Limb (tissue), 2 donors: ENCODE results near the gene ENO3.
"Not testable (repeated sequence)": the region's sequence is repeated elsewhere in the genome, so short reads cannot be mapped to it uniquely, and the experiment has no call there.

Source experiments
- DNase-seq, 2 donors: peaks; one replicate each; pipeline ENCODE4 v3.0.0-alpha.2; 2016; ENCODE audit errors: extremely low spot score in 2 of 2

ENO3 gene

DNA sequence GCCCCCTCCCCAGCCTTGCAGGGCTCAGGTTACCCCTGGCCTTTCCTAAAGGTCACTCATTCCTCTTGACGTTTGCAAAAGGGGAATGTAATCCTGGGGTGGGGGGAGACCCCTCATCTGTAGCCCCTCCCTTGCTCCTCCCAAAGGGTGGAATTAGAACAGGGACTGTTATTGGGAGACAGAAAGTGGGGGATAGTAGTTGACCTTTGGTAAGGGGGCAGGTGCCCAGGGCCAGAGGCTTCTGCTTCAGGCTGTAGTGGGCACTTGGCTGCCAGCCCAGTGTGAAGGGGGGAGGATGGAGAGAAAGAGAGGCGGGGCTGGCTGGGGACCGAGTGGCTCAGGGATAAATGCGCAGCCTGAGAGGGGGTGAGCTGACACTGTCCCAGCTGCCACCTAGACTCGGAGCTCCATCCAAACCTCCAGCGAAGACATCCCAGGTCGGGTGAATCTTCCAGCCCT, at the start of gene ENO3:
TSS of gene ENO3 (plus strand) at position 374 of the 459 bp plus-strand sequence. CDS start 711 bp downstream, outside the sequence.
- peak in 1 of 2 donors; percentile 68 for DNase-seq

DNA sequence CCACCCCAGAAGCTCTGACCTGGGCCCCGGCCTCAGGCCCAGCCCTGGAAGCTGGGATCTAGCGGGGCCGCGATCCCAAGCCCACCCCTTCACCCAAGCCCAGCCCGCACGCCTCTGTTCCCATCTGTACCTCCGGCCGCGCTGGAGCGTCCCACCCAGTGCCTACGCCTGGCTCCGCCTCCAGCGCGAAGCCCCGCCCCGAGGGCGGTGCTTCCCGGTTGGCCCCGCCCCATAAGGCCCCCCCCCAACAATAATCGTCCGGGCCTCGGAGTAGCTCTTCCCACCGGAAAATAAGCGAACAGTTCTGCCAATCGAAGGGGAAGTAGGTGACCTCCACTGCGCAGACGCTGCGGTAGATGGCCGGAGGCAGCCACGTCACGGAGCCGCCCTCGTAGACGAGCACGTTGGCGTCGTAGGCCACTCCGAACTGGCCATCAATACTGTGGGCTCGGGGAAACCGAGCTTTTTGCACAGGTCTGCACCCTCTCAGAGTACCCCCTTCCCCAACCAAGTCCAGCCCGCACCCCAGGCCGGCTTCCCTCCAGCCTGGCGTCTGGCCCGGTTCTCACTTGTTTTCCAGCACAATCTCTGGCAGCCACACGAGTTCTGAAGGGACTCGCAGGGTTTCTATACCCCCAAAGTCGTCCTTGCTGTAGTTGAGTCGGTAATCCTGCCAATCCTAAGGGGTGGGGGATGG, 49.1 kb upstream of the ENO3 start:
- DNase-seq: peak in 1 of 2 donors; percentile 69

DNA sequence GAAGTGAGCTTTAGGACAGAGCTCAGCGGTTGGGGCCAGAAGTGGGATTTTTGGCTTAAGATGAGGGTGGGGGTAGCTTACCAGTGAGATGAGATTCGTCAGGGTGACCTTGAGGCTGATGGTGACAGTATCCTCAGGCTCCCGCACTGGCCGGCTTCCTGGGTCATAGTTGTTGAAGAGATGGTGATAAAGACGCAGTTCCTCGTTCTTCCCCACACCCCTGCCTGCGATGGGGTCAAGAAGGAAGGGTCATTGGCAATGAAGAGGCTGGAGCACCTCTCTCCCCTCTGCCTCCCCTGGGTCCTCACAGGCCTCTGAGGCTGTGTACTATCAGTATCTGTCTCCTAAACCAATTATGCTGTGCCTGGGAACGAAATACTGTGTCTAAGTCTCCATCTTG, 48.4 kb upstream of the ENO3 start:
- peak in 1 of 2 donors; percentile 34 for DNase-seq

DNA sequence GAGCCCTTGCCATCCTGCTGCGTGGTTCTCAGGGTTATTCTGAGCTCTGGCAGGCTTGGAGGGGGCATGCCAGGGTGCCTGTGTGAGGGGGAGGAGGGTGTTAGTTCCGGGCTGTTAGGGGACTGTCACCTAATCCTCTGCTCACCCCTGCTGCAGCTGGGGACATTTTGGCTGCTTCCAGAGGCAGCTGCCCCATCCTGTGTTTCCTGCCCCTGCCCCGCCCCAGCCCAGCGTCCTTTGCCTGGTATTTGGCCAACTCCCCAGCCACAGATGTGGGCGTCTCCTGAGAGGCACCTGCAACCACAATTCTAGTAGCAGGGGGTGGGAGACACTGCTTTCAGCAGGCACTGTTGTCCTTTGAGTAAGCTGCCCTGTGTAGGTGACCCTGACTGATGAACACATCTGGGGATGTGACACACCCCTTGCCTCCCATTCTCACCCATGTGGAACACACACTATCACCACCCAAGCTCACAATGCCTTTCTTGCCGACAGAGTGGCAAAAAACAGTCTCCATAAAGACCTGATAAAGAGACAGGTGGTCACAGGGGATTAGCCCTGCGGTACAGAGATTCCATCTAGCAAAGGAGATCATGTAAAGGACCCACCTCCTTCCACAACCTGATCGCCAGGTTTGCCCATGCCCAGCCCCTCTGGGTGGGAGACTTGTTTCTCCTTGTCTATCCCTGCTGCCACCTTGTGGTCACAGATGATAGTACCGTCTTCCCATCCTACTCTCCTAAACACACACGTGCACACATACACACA, 47.7 kb upstream of the ENO3 start, which contains the start of gene CHRNE:
TSS of gene CHRNE (minus strand) at position 48 of the 768 bp plus-strand sequence. CDS start at position 13, 35 bp downstream.
- peak; percentile 64 to 86 for DNase-seq

DNA sequence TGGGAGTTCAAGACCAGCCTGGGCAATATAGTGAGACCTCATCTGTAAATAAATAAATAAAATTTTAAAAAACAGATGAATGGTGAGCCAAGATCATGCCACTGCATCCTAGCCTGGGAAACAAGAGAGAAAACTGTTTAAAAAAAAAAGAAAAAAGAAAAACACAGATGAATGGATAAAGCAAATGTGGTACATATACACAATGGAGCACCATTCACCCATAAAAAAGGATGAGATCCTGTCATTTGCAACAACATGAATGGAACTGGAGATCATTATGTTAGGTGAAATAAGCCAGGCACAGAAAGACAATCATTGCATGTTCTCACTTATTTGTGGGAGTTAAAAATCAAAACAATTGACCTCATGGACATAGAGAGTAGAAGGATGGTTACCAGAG, 44.3 kb upstream of the ENO3 start:
- not testable (repeated sequence) for DNase-seq

DNA sequence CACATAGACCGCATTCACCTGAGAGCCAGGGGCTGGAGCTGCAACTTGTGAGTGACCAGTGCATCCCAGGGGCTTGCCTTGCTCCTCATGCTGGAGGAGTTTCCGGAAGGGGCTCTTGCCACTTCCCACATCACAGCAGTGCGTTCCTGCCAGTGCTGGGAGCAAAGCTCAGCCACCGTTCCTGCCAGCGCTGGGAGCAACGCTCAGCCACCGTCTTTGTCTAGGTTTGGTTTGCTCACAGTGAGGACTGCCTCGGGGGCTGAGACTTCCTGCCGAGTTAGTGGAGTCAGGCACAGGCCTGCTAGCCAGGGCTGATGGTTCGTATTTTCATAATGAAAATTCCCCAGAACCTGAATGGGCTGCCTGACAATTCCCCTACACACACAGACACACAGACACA, 42.6 kb upstream of the ENO3 start:
- peak in 1 of 2 donors; percentile 46 for DNase-seq

DNA sequence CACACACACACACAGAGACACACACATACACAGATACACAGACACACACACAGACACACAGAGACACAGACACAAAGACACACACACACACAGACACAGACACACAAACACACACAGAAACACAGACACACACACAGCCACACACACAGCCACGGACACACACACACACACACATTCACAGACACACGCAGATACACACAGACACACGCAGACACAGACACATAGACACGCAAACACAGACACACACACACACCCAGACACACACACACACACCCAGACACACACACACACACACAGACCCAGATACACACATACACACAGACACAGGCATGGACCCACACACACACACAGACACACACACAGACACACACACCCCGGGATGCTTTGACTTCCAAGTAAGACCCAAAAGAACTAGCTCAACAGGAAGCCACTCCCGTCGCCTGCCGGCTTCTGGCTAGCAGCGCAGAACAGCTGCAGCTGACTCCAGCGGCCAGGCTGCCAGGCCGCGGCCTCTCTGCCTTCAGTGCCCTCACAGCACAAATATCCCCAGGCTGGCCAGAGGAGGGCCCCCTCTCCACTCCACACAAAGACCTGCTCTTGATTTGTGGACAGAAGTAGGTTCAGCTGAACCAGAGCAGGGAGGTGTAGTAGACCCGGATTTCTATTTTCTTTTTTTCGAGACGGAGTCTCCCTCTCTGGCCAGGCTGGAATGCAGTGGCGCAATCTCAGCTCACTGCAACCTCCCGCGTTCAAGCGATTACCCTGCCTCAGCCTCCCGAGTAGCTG, 42.0 kb upstream of the ENO3 start:
- peak; percentile 84 to 88 for DNase-seq

DNA sequence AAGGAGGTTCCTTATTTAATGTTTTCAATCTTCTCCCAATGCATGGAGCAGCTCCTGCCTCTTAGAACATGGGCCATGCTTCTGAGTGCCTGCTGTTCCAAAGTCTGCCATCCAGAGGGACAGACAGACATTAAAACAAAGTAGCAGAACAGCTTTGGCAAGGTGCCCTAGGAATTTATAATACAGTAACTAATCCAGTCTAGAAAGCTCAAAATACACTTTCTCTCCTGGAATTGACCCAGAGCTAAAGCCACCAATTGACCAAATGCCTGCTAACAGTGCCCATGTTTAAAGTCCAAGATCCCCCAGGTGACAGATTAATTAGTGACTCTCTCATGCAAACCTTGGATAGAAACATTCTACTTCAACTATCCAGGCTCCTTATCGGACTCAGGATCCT, 36.9 kb upstream of the ENO3 start:
- no peak for DNase-seq

DNA sequence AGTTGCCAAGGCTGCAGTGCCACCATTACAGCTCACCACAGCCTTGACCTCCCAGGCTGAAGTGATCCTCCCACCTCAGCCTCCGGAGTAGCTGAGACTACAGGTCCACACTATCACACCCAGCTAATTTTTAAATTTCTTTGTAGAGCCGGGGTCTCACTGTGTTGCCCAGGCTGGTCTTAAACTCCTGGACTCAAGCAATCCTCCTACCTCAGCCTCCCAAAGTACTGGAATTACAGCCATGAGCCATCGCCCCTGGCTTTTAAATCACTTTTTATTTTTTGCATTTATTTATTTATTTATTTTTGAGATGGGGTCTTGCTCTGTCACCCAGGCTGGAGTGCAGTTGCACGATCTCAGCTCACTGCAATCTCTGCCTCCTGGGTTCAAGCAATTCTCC, 36.4 kb upstream of the ENO3 start:
- not testable (repeated sequence) for DNase-seq

DNA sequence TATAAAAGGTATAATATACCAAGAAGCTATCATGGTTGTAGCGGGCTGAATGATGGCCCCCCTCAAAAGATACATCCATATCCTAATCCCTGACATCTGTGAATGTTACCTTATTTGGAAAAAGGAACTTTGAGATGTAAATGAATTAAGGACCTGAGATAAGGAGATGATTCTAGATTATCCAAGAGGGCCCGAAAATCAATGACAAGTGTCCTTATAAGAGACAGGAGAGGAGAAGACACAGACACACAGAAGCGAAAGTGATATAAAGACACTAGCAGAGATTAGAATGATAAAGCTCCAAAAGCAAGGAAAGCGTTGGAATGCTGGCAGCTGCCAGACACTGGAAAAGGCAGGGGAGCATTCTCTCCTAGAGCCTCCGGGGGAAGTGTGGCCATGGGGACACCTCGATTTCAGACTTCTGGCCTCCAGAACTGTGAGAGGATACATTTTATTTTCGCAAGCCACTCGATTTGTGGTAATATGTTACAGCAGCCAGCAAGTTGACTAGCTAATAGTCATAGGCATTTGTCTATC, 31.3 kb upstream of the ENO3 start:
- DNase-seq: no peak

DNA sequence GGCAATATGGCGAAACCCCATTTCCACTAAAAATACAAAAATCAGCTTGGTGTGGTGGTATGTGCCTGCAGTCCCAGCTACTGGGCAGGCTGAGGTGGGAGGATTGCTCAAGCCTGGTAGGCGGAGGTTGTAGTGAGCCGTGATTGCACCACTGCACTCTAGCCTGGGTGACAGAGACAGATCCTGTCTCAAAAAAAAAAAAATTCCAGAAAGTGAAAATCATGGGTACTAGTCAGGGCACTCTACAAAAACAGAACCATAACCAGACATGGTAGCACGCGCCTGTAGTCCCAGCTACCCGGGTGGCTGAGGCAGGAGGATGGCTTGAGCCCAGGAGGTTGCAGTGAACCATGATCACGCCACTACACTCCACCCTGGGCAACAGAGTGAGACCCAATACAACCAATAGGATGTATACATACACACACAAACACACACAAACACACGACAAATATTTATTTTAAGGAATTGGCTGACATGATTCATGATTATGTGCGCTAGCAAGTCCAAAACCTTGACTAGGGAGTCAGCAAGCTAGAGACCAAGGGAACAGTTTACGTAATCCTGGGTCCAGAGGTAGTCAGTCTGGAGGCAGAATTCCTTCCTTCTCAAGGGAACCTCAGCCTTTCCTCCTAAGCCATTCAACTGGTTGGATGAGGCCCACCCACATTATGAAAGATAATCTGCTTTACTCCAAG, 30.4 kb upstream of the ENO3 start:
- no peak for DNase-seq

DNA sequence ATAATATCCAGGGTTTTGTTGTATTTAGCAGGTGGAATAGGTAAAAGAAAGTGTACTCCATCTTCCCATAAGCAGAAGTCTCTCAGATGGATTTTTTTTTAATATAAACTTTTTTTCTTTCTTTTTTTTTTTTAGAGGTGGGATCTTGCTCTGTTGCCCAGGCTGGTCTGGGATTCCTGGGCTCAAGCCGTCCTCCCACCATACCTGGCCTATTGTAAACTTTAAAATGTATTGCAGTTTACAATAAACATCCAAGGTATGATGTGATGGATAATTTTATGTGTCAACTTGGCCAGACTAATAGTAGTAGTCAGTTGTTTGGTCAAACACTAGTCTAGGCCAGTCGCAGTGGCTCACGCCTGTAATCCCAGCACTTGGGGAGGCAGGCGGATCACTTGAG, 29.6 kb upstream of the ENO3 start:
- no peak for DNase-seq

DNA sequence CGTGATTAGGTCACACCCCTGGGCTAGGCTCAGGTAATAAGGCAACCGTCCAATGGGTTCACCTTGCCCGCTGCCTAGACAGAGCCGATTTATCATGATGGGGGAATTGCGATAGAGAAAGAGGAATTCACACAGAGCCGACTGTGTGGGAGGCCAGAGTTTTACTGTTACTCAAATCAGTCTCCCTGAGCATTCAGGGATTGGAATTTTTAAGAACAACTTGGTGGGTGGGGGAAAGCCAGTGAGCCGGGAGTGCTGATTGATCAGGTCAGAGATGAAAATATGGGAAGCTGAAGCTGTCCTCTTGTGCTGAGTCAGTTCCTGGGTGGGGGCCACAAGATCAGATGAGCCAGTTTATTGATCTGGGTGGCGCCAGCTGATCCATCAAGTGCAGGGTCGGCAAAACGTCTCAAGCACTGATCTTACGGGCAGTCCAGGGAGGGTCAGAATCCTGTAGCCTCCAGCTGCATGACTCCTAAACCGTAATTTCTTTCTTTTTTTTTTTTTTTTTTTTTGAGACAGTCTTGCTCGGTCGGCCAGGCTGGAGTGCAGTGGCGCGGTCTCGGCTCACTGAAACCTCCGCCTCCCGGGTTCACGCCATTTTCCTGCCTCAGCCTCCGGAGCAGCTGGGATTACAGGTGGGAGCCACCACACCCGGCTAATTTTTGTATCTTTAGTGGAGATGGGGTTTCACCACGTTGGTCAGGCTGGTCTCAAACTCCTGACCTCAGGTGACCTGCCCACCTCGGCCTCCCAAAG, 24.2 kb upstream of the ENO3 start:
- not testable (repeated sequence) for DNase-seq

DNA sequence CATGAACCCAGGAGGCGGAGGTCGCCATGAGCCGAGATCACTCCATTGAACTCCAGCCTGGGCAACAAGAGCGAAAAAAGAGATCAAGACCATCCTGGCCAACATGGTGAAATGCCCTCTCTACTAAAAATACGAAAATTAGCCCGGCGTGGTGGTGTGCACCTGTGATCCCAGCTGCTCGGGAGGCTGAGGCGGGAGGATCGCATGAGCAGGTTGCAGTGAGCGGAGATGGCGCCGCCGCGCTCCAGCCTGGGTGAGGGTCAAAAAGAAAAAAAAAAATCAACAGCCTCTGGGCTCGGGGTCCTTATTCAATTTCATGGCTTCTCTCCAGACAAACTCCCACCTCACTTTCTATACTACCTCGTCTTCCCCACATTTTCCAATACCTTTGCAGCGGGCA, 22.0 kb upstream of the ENO3 start:
- DNase-seq: no peak

DNA sequence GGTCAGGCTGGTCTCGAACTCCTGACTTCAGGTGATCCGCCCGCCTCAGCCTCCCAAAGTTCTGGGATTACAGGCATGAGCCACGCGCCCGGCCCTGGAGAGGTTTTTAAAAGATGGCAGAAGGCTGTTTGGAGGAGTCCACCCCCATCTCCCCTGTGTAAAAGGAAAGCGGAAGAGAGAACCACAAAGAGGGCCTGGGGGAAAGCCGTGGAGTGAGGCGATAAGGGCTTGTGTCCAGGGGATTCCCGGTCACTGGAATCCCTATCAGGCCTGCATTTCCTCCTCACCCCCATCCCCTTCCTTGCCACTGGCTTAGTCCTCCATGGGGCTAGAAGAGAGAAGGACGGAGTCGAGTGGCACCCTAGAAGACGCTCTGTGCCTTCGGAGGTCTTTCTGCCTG, 19.0 kb upstream of the ENO3 start, which contains the start of gene GP1BA:
TSS of gene GP1BA (plus strand) at position 315 of the 400 bp plus-strand sequence. CDS start 328 bp downstream, outside the sequence.
- no peak for DNase-seq

DNA sequence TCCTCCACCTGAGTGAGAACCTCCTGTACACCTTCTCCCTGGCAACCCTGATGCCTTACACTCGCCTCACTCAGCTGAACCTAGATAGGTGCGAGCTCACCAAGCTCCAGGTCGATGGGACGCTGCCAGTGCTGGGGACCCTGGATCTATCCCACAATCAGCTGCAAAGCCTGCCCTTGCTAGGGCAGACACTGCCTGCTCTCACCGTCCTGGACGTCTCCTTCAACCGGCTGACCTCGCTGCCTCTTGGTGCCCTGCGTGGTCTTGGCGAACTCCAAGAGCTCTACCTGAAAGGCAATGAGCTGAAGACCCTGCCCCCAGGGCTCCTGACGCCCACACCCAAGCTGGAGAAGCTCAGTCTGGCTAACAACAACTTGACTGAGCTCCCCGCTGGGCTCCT, 18.2 kb upstream of the ENO3 start:
- DNase-seq: no peak

DNA sequence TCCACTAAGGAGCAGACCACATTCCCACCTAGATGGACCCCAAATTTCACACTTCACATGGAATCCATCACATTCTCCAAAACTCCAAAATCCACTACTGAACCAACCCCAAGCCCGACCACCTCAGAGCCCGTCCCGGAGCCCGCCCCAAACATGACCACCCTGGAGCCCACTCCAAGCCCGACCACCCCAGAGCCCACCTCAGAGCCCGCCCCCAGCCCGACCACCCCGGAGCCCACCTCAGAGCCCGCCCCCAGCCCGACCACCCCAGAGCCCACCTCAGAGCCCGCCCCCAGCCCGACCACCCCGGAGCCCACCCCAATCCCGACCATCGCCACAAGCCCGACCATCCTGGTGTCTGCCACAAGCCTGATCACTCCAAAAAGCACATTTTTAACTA, 17.3 kb upstream of the ENO3 start:
- DNase-seq: no peak

DNA sequence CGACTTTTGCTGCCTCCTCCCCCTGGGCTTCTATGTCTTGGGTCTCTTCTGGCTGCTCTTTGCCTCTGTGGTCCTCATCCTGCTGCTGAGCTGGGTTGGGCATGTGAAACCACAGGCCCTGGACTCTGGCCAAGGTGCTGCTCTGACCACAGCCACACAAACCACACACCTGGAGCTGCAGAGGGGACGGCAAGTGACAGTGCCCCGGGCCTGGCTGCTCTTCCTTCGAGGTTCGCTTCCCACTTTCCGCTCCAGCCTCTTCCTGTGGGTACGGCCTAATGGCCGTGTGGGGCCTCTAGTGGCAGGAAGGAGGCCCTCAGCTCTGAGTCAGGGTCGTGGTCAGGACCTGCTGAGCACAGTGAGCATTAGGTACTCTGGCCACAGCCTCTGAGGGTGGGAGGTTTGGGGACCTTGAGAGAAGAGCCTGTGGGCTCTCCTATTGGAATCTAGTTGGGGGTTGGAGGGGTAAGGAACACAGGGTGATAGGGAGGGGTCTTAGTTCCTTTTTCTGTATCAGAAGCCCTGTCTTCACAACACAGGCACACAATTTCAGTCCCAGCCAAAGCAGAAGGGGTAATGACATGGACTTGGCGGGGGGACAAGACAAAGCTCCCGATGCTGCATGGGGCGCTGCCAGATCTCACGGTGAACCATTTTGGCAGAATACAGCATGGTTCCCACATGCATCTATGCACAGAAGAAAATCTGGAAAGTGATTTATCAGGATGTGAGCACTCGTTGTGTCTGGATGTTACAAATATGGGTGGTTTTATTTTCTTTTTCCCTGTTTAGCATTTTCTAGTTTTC, 16.5 kb upstream of the ENO3 start:
- no peak for DNase-seq

DNA sequence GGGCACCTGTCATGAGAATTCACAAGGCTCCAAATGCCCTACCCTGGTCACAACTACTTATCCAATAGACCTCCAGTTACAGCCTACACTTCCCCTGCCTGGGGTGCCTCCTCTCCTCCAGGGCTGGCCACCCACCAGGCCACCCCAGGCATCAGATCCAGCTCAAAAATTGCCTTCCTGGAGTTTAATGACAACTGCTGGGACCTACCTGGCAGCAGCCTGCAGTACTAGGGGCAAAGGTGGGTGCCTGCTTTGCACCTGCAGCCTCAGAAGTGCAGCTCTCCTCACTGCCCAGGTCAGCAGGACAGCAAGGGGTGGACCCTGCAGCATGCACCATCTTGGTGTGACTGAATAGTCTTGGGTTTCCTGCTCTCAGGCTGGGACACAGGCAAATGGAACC, 15.3 kb upstream of the ENO3 start:
- DNase-seq: no peak
